GM19035 (cell line): ENCODE measurements around the gene SND1.

Experiments
- ATAC-seq: cut with Tn5 transposase; IDR thresholded peaks from one replicate; pipeline ENCODE4 v1.9.1; 2021; ENCODE audit not compliant: unreplicated experiment

Gene SND1

GRCh38 chr7:128030654-128031611 is 378.9 kb downstream of the SND1 start, which contains the start of gene LRRC4:
LRRC4 (minus strand) TSS chr7:128031437; CDS start chr7:128030640, 797 bp downstream.
- ATAC-seq: peak; percentile 39

DNA sequence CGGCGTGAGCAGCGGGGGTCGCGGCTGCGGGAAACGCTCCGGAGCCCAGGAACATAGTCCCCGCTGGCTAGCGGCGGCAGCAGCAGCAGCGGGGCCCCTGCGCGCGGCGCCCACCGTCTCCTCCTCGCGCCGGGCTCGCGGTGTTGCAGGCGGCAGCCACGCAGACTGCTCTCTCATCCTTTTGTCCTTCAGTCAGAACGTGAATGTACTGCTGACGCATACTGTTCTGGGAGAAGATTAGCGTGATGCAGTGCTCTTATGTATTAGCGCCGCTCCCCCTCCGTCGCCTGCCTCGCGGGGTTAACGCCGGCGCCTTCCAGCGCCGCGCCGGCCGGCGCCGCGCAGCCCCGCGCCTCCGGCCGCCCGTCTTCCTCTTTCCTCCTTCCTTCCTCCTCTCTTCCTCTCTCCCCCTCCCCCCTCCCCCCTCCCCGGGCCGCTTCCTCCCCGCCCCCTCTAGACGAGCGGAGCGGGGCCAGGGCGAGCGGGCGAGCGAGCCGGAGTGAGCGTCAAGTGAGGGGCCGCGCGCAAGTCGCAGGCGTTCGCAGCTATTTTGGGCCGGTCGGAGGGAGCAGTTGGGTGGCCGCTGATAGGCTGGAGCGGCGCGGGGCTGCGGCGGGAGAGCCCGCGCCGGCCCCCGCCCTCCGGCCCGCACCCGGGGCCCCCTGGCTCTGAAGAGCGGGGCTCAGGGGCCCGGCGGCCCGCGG is 380.1 kb downstream of the SND1 start:
- ATAC-seq: peak; percentile 65

DNA sequence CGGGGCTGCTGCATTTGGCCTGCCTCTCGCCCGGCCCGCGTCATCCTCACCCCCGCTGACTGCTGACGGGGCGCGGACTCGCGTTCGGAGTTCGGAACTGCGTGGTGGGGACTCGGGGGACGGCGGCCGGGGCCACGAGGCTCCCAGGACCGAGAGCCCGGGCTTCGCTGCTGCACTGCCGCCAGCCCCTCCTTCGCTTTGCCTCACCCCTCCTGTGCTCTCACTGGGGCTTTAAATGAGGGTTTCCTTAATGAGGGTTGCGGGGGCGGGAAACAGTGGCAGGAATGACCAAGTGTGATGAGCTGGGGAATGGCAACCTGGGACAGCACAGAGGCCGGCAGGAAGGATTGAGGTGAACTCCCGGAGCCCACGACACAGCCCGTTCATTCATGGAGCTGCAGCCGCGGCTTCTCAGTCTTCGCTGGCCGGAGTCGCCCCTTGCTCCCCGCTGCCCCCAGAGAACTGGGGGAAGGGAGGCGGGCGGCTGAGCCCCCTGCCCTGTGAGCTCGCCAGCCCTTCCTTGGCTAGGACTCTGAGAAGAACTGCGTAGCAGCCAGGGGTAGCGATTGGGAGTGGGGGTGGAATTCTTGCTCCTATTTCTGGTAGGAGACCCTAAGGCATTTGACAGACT is 380.7 kb downstream of the SND1 start:
- ATAC-seq: no peak

- ATAC-seq: no peak
Observed at GRCh38 chr7:128033246-128033645, 381.3 kb downstream of the SND1 start.

GRCh38 chr7:128034825-128035224 is 382.8 kb downstream of the SND1 start:
- no peak for ATAC-seq

GRCh38 chr7:128035712-128036111 is 383.7 kb downstream of the SND1 start:
- ATAC-seq: no peak

DNA sequence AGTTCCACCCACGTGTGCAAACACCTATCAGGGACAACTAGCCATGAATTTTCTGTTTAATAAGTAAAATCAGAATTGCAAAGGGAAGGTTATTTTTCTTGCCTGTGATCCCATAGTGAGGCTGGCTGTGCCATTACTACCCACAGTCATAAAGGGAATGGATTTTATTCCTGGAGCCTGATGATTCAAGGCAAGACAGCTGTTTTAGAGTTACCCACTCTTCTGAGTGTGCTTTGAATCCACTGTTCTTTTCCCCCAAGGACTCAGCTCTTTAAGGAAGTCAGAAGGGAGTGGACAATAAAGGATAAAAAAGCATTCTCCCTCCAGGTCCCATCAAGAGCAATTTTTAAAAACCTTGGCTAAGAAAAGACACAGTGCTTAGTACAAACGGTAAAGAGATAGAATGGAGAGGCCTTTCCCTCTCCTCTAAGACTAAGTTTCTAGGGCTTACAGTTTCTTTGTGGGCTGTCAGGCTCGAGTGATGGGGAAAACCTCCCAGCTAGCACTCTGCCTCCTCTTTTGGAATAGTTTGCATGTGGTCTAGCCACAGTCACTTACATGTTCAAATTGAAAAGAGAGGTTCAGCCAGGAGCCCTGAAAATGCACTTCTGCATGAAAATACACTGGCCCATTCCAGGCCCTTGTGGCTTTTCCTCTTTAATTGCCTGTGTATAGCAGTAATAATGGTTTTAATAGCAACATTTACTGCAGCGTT is 384.4 kb downstream of the SND1 start:
- peak; percentile 41 for ATAC-seq

DNA sequence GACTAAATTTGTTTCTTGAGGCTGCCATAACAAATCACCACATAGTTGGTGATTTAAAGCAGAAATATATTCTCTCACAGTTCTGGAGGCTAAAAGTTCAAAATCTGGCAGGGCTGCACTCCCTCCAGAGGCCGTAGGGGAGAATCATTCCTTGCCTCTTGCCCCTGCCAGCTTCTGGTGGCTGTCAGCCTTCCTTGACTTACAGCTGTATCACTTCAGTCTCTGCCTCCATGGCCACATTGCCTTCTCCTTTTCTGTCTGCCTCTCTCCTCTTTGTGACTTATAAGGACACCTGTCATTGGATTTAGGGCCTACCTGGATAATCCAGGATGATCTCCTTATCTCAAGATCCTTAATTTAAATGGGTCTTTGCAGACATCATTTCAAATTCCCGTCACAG is 385.1 kb downstream of the SND1 start:
- no peak for ATAC-seq

DNA sequence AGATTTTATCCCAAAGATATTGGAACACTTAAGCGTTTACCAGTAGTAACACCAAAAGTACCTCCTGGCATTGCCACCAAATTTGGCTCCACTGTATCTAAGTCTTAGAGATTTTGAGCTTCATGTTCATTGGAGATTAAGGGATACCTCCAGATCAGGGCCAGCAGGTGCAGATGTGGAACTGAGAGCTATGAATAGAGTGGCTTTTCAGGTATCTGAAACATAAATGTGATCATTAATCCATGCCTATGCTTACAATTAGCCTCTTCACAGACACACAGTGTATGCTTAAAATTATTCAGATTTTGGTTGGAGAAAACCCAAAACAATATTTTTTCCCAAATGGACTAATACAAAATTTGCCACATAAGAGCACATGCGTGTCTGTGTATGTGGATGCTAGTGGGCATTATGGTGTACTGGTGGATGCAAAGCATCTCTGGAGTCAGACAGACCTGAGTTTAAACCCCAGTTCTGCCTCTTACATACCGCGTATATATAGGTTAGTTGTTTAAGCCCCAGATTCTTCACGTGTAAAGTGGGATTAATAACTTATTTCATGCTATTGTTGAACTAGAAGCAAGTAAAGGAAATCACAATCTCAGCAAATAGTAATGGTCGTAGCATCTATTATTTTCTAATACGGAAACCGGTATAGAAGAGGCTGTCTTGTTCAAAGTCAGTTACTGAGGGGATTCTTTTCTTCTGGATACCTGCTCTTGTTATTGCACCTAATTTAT is 386.1 kb downstream of the SND1 start:
- no peak for ATAC-seq

DNA sequence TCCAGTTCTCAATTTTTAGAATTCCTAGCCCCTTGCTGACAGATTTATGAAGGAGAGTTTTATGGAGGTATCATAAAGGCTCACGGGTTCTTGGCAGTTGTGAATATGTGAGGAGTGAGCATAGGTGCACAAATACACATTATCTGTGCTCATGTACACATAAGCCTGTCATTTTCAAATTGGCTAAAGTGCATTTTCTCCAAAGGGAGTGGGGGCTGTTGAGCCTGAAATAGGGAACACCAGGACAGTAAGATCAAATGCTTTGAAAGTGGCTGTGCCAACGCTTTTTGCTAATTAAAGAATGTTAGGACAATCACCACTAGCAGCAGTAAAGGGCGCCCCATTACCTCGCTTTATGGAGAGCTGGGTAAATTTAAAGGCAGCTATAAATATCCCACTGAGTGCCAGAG is 387.6 kb downstream of the SND1 start:
- ATAC-seq: no peak

DNA sequence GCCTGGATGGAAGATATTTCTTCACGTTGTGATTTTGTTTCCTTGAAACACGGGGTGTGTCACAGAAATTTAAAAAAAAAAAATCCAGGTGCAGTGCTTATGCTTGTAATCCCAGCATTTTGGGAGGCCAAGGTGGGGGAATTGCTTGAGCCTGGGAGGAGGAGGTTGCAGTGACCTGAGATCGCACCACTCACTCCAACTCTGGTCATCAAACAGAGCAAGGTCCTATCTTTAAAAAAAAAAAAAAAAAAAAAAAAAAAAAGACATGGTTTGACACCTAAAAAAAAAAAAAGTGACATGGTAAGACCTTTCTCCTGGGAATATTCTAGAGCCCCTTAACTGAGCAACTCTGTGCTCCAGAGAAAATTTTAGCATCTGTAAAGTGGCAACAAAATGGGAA is 388.2 kb downstream of the SND1 start:
- ATAC-seq: no peak

DNA sequence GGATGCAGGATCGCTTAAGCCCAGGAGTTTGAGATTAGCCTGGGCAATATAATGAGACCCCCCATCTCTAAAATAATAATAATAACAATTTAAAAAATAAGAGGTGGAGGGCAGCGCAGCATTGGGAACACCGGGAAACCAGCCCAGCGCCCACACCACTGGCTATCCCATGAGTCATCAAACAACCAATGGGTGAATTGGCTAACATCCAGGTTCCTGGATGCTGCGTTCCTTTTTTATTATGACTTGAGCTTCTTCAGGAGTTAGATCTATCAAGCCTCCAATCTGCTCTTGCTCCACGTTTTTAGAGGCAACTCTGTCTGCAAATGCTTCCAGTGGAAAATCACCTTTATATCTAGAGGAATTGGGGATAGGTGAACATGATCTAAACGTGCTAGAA is 389.2 kb downstream of the SND1 start:
- ATAC-seq: no peak

DNA sequence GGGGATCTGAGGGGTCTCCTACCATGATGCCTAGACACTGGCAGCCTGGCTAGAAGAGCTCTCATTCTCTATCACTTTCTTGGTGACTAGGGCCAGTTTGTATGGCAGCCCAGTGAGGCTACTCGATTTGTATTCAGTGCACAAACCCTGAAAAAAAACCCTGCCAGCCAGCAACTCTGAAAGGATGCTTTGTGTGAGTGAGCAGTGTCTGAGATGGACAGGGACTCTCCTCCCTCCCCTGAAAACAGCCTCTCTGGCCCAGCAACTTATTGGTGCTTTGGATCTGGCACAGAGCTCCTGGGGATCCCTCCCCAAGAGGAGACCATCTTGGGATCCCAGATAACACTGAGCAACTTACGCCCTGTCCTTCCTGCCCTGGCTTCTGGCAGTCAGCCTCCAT is 390.0 kb downstream of the SND1 start:
- no peak for ATAC-seq

DNA sequence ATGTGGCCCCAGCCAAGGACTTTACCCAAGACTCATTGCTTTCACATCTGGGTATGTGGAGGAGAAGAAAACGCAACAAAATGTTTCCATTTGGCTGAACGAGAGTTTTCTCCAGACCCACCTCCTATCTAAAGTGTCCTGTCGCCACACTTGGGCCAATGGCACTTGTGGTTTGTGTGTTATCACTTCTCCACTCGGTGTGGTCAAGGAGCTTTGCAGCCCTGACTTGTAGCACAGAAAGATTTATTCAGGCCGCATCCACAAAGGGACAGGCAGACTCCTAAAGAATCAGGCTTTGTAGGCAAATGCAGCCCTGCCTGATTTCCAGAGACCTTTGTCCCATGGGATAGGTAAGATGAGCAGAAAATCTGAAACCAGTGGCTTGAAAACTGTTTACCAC is 392.1 kb downstream of the SND1 start:
- no peak for ATAC-seq

DNA sequence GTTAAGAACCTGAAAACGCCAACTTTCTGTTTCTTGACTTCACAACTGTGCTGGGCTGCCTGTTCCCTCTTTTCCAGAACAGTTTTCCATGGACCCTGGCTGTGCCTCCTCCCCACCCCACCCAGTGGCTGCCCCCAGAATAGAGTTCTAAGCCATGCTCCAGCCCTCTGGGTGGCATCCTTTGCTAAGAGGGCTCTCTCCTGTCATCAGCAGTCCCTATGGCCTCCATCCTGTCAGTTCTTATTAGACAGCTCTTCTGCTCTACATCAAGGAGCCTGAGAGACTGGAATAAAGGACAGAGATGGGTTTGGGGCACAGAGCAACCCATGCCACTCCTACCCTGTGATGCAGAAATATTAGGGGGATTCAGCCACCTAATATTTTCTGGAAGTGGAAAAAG is 393.2 kb downstream of the SND1 start:
- ATAC-seq: no peak

DNA sequence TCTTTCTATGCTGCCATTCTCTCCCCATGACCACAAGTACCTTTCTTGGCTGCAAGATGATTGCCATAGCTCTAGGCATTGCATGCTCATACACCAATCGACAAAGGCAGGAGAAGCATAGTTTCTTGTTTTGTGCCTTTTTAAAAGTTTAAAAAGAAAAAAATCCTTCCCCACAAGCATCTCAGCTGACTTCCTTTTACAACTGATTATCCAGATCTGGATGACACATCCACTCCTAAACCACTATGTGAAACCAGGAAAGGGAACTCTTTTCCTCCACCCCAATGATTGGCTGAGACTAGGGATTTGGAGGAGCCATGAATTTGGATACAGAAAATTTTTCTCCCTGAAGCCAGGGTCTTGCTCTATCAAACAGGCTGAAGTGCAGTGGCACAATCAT is 393.8 kb downstream of the SND1 start:
- no peak for ATAC-seq

GRCh38 chr7:128052404-128052803 is 400.4 kb downstream of the SND1 start:
- no peak for ATAC-seq

DNA sequence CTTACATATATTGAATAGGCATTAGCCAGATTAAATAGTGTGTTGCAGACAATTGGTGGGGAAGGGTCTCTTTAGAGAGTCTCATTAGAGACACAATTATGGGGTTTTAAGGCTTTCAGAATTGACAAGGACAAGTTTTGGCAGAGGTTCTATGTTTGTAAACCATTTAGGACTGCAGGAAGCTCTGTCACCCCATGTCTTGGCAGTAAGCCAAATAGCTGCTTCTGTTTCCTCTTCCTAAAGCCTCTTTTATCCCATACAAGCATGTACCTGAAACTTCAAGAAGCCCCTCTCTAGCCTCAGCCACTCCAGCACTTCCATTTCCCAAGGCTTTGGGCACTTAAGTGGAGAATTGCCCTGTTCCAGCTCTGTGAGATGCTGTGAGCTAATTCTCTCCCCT is 401.0 kb downstream of the SND1 start:
- ATAC-seq: no peak

GRCh38 chr7:128053991-128054390 is 402.0 kb downstream of the SND1 start:
- no peak for ATAC-seq

DNA sequence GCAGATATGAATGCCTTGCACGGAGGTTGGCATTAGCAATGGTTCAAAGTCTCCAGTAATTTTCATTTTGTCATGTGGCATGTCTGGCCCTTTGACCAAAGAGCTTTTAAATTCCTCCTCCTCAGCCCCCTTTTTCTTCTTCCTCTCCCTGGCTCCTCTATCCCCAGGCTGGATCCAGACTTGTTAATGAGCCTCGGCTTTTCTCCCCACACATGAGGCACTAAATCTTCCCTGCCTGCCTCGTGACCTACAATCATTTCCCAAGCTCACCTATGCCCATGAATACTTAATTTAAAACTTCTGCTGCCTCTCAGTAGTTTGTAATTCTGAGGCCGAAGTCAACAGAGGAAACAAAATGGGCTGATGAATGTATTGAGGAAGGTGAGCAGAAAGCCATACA is 402.5 kb downstream of the SND1 start:
- ATAC-seq: no peak
